Activated CD8-positive, alpha-beta memory T cell treated with anti-CD3 and anti-CD28 coated beads, Interleukin-2, amount 10 ng/mL, durations not matched to agents 7 days and 5 days (primary cell): ENCODE measurements around the gene TTC19. TPM values are rescaled to one million over a fixed set of nuclear protein-coding genes. Genes with fewer than 3 reads are reported as not detected.

Experiments
- ATAC-seq: fragments of 150-1000 bp; cut with Tn5 transposase; one replicate; pipeline ENCODE4 v1.10.0; 2021; ENCODE audit warnings: moderate library complexity
- CTCF ChIA-PET: fragments of 350-600 bp; sonication (Branson Sonifier 250); formaldehyde crosslinking; loops from one replicate; lab custom pipeline; 2021; ENCODE audit warnings: antibody characterized with exemption; lab: Charles Lee
- DNase-seq: peaks from one replicate; pipeline ENCODE4 v3.0.0-alpha.2; 2020
- H3K27ac Mint-ChIP-seq: one replicate; pipeline ENCODE4 v1.8.0; 2021; ENCODE audit warnings: mild to moderate bottlenecking, mixed read lengths
- H3K27me3 Mint-ChIP-seq: one replicate; pipeline ENCODE4 v1.8.0; 2021; ENCODE audit warnings: mixed read lengths
- H3K36me3 Mint-ChIP-seq: one replicate; pipeline ENCODE4 v1.8.0; 2021; ENCODE audit warnings: mild to moderate bottlenecking, mixed read lengths
- H3K4me1 Mint-ChIP-seq: one replicate; pipeline ENCODE4 v1.8.0; 2021; ENCODE audit warnings: mixed read lengths
- H3K4me3 Mint-ChIP-seq: one replicate; pipeline ENCODE4 v1.8.0; 2021; ENCODE audit warnings: mild to moderate bottlenecking, moderate library complexity, mixed read lengths
- H3K9me3 Mint-ChIP-seq: one replicate; pipeline ENCODE4 v1.8.0; 2022; ENCODE audit warnings: low read depth, mixed read lengths
- total RNA-seq, 2 experiments: library from RNA; stranded (reverse); gene quantifications; one replicate each; pipeline ENCODE4 v1.2.3, GENCODE V29; 2021

The TTC19 gene
- total RNA-seq, 2 experiments from 2014 or later: 32.6 to 33.1 TPM

GRCh38 chr17:16023881-16024280 lies 24.3 kb downstream of the TTC19 start:
- DNase-seq: no peak
- no peak overlapping the region for H3K27ac Mint-ChIP-seq
- no peaks in the 10 kb centered on the region for H3K27me3 Mint-ChIP-seq
- no peak overlapping the region for H3K4me3 Mint-ChIP-seq
- CTCF ChIA-PET: interaction anchor here (0.6 kb wide), 1 partner anchor 25 kb away, joined by 3 read pairs; the partner anchor contains the start of genes TTC19 and ZSWIM7
- H3K36me3 Mint-ChIP-seq: peaks cover 66% of the 10 kb centered on the region
- ATAC-seq: no peak
- H3K9me3 Mint-ChIP-seq: no peaks in the 10 kb centered on the region
- H3K4me1 Mint-ChIP-seq: peaks cover 25% of the 10 kb centered on the region

- H3K9me3 Mint-ChIP-seq: no peaks in the 10 kb centered on the region
- H3K4me1 Mint-ChIP-seq: peaks cover 33% of the 10 kb centered on the region
- CTCF ChIA-PET: interaction anchor here (1.0 to 1.3 kb wide), 2 partner anchors 13 to 390 kb away, joined by 3 read pairs; partner anchors contain the start of gene TRPV2
- H3K27me3 Mint-ChIP-seq: no peaks in the 10 kb centered on the region
- DNase-seq (no peak), ATAC-seq (no peak)
- H3K4me3 Mint-ChIP-seq: no peak overlapping the region
- H3K36me3 Mint-ChIP-seq: peaks cover 69% of the 10 kb centered on the region
- H3K27ac Mint-ChIP-seq: no peak overlapping the region
Measured at GRCh38 chr17:16025202-16025601, 25.6 kb downstream of the TTC19 start.

GRCh38 chr17:16026895-16027294 lies 27.3 kb downstream of the TTC19 start:
- Mint-ChIP-seq H3K36me3 (peaks cover 70% of the 10 kb centered on the region), H3K27ac (peak overlapping the region; percentile 93), H3K4me3 (no peak overlapping the region), H3K4me1 (peaks cover 32% of the 10 kb centered on the region), H3K27me3 (no peaks in the 10 kb centered on the region), H3K9me3 (no peaks in the 10 kb centered on the region)
- no peak for ATAC-seq
- CTCF ChIA-PET: interaction anchor here (1.1 to 1.2 kb wide), 2 partner anchors 22 to 189 kb away, joined by 3 read pairs; partner anchors contain the start of gene NCOR1
- DNase-seq: no peak

GRCh38 chr17:16027708-16028584 lies 28.3 kb downstream of the TTC19 start:
- Mint-ChIP-seq H3K4me1 (peaks cover 29% of the 10 kb centered on the region), H3K36me3 (peaks cover 75% of the 10 kb centered on the region), H3K9me3 (no peaks in the 10 kb centered on the region), H3K4me3 (no peak overlapping the region), H3K27me3 (no peaks in the 10 kb centered on the region), H3K27ac (peak overlapping the region; percentile 93)
- CTCF ChIA-PET: interaction anchor here (0.9 to 1.4 kb wide), 2 partner anchors 28 to 84 kb away, joined by 3 to 6 read pairs; partner anchors contain the start of genes TTC19 and ZSWIM7
- DNase-seq (peak; percentile 71), ATAC-seq (peak; percentile 99)

GRCh38 chr17:16033729-16034349 lies 34.2 kb downstream of the TTC19 start:
- no peak for DNase-seq
- no peak overlapping the region for H3K27ac Mint-ChIP-seq
- H3K27me3 Mint-ChIP-seq: no peaks in the 10 kb centered on the region
- peaks cover 14% of the 10 kb centered on the region for H3K4me1 Mint-ChIP-seq
- H3K4me3 Mint-ChIP-seq: no peak overlapping the region
- ATAC-seq: no peak
- H3K36me3 Mint-ChIP-seq: peaks cover 73% of the 10 kb centered on the region
- CTCF ChIA-PET: interaction anchor here (1.7 kb wide), 1 partner anchor 10 kb away, joined by 4 read pairs; no protein-coding TSS in a partner anchor
- H3K9me3 Mint-ChIP-seq: no peaks in the 10 kb centered on the region

- Mint-ChIP-seq H3K4me3 (no peak overlapping the region), H3K9me3 (no peaks in the 10 kb centered on the region), H3K27ac (no peak overlapping the region), H3K36me3 (peaks cover 70% of the 10 kb centered on the region), H3K4me1 (peaks cover 6% of the 10 kb centered on the region), H3K27me3 (no peaks in the 10 kb centered on the region)
- no peak for ATAC-seq
- CTCF ChIA-PET: interaction anchor here (1.4 kb wide), 1 partner anchor 19 kb away, joined by 3 read pairs; no protein-coding TSS in a partner anchor
- no peak for DNase-seq
Measured at GRCh38 chr17:16036261-16036660, 36.6 kb downstream of the TTC19 start.

GRCh38 chr17:16037636-16038035 lies 38.0 kb downstream of the TTC19 start:
- ATAC-seq (no peak), DNase-seq (no peak)
- H3K9me3 Mint-ChIP-seq: no peaks in the 10 kb centered on the region
- peaks cover 6% of the 10 kb centered on the region for H3K4me1 Mint-ChIP-seq
- H3K27me3 Mint-ChIP-seq: no peaks in the 10 kb centered on the region
- CTCF ChIA-PET: interaction anchor here (0.9 kb wide), 1 partner anchor 9 kb away, joined by 3 read pairs; no protein-coding TSS in a partner anchor
- H3K27ac Mint-ChIP-seq: peak overlapping the region; percentile 54
- no peak overlapping the region for H3K4me3 Mint-ChIP-seq
- peaks cover 64% of the 10 kb centered on the region for H3K36me3 Mint-ChIP-seq

GRCh38 chr17:16040710-16041251 lies 41.2 kb downstream of the TTC19 start:
- no peaks in the 10 kb centered on the region for H3K9me3 Mint-ChIP-seq
- H3K27ac Mint-ChIP-seq: no peak overlapping the region
- CTCF ChIA-PET: no interaction called here
- DNase-seq: no peak
- peaks cover 2% of the 10 kb centered on the region for H3K4me1 Mint-ChIP-seq
- H3K27me3 Mint-ChIP-seq: no peaks in the 10 kb centered on the region
- ATAC-seq: no peak
- peaks cover 63% of the 10 kb centered on the region for H3K36me3 Mint-ChIP-seq
- no peak overlapping the region for H3K4me3 Mint-ChIP-seq

GRCh38 chr17:16044487-16044886 lies 44.9 kb downstream of the TTC19 start:
- Mint-ChIP-seq H3K27me3 (no peaks in the 10 kb centered on the region), H3K9me3 (no peaks in the 10 kb centered on the region), H3K27ac (no peak overlapping the region), H3K4me3 (no peak overlapping the region), H3K4me1 (peaks cover 13% of the 10 kb centered on the region), H3K36me3 (peaks cover 55% of the 10 kb centered on the region)
- DNase-seq (no peak), ATAC-seq (no peak)
- CTCF ChIA-PET: interaction anchor here (1.2 to 1.6 kb wide), 2 partner anchors 11 to 14 kb away, joined by 3 to 4 read pairs; no protein-coding TSS in a partner anchor

- Mint-ChIP-seq H3K27me3 (no peaks in the 10 kb centered on the region), H3K4me1 (peaks cover 15% of the 10 kb centered on the region), H3K36me3 (peaks cover 49% of the 10 kb centered on the region), H3K27ac (no peak overlapping the region), H3K9me3 (no peaks in the 10 kb centered on the region), H3K4me3 (no peak overlapping the region)
- CTCF ChIA-PET: interaction anchor here (1.0 kb wide), 1 partner anchor 9 kb away, joined by 3 read pairs; no protein-coding TSS in a partner anchor
- ATAC-seq (no peak), DNase-seq (no peak)
Measured at GRCh38 chr17:16046966-16047365, 47.3 kb downstream of the TTC19 start.

GRCh38 chr17:16048811-16049449 lies 49.3 kb downstream of the TTC19 start:
- Mint-ChIP-seq H3K4me3 (no peak overlapping the region), H3K4me1 (peaks cover 16% of the 10 kb centered on the region), H3K9me3 (no peaks in the 10 kb centered on the region), H3K27ac (no peak overlapping the region), H3K36me3 (peaks cover 53% of the 10 kb centered on the region), H3K27me3 (no peaks in the 10 kb centered on the region)
- DNase-seq: no peak
- no peak for ATAC-seq
- CTCF ChIA-PET: no interaction called here

GRCh38 chr17:16050844-16051243 lies 51.2 kb downstream of the TTC19 start:
- no peak for ATAC-seq

GRCh38 chr17:16052486-16052885 lies 52.9 kb downstream of the TTC19 start:
- CTCF ChIA-PET: no interaction called here
- Mint-ChIP-seq H3K4me1 (peaks cover 5% of the 10 kb centered on the region), H3K9me3 (no peaks in the 10 kb centered on the region), H3K4me3 (no peak overlapping the region), H3K27ac (no peak overlapping the region), H3K36me3 (peaks cover 63% of the 10 kb centered on the region), H3K27me3 (no peaks in the 10 kb centered on the region)
- ATAC-seq (no peak), DNase-seq (no peak)

More at GRCh38 chr17:16050844-16051243, 51.2 kb downstream of the TTC19 start:
- Mint-ChIP-seq H3K4me3 (no peak overlapping the region), H3K36me3 (peaks cover 60% of the 10 kb centered on the region), H3K27ac (no peak overlapping the region), H3K27me3 (no peaks in the 10 kb centered on the region), H3K9me3 (no peaks in the 10 kb centered on the region), H3K4me1 (peaks cover 16% of the 10 kb centered on the region)
- no peak for DNase-seq
- CTCF ChIA-PET: no interaction called here
